Lung (tissue), 12 donors: ENCODE results near the gene AWAT2. TPM values are rescaled to one million over a fixed set of nuclear protein-coding genes. Genes with fewer than 3 reads are reported as not detected.

Experiments
- ATAC-seq: fragments of 200-7000 bp; cut with Tn5 transposase; one replicate; pipeline ENCODE4 v1.9.1; 2020; ENCODE audit warnings: moderate number of reproducible peaks; ENCODE audit not compliant: insufficient read depth, low FRiP score
- DNase-seq, 3 donors: peaks; one replicate each; pipeline ENCODE4 v3.0.0-alpha.2; 2013 to 2017
- H3K27ac ChIP-seq, 2 donors: one replicate each; pipeline ENCODE4 v1.5.1; 2013; ENCODE audit warnings: mild to moderate bottlenecking in 2 of 2, moderate library complexity in 2 of 2, control low read depth in 1 of 2, inconsistent platforms in 1 of 2, low read depth in 1 of 2, low read length in 1 of 2
- H3K27me3 ChIP-seq, 3 donors: one replicate each; pipeline ENCODE4 v1.5.1; 2013; ENCODE audit warnings: low read length in 2 of 3; ENCODE audit not compliant: control insufficient read depth in 3 of 3, insufficient read depth in 3 of 3
- H3K36me3 ChIP-seq, 4 donors: one replicate each; pipeline ENCODE4 v1.5.1; 2013; ENCODE audit warnings: low read length in 4 of 4, mild to moderate bottlenecking in 1 of 4, moderate library complexity in 1 of 4; ENCODE audit not compliant: control insufficient read depth in 4 of 4, insufficient read depth in 4 of 4
- H3K4me1 ChIP-seq, 5 donors: one replicate each; pipeline ENCODE4 v1.5.1; 2013; ENCODE audit warnings: low read length in 5 of 5, mild to moderate bottlenecking in 2 of 5, moderate library complexity in 1 of 5; ENCODE audit not compliant: control insufficient read depth in 5 of 5, insufficient read depth in 5 of 5
- H3K4me3 ChIP-seq: one replicate; pipeline ENCODE4 v1.5.1; 2013; ENCODE audit warnings: mild to moderate bottlenecking, control low read depth, moderate library complexity
- H3K9ac ChIP-seq, 2 donors: one replicate each; pipeline ENCODE4 v1.5.1; 2013; ENCODE audit warnings: low read length in 2 of 2, control low read depth in 1 of 2; ENCODE audit not compliant: insufficient read depth in 1 of 2
- H3K9me3 ChIP-seq, 4 donors: one replicate each; pipeline ENCODE4 v1.5.1; 2013; ENCODE audit warnings: low read length in 3 of 4, mild to moderate bottlenecking in 1 of 4, moderate library complexity in 1 of 4; ENCODE audit not compliant: control insufficient read depth in 4 of 4, insufficient read depth in 3 of 4
- CTCF ChIP-seq: IDR thresholded peaks from 2 replicates; pipeline ENCODE4 v1.5.1; 2012; ENCODE audit warnings: mild to moderate bottlenecking; ENCODE audit errors: control extremely low read depth, extremely low read depth
- WGBS, 2 donors: extraction: QIAGEN DNeasy Blood & Tissue Kit; methylation state at CpG; one replicate each; pipeline ENCODE4 v1.1.7; 2013; 5-methylcytosine and 5-hydroxymethylcytosine counted together
- polyA plus RNA-seq, 2 donors: library from polyadenylated mRNA; stranded (reverse); fragments of 200-250 nt; gene quantifications; one replicate each; pipeline ENCODE4 v1.2.1, GENCODE V29; 2013
- total RNA-seq, 2 donors: library from RNA; depleted of rRNA in 1 of 2; stranded (reverse); fragments of >200 nt in 1 of 2; gene quantifications; one replicate each; pipeline ENCODE4 v1.2.1, GENCODE V29; 2014 to 2021
- donor health status: control.
- donor health status: control.
- donor health status: Bipolar disorder and iron deficiency.
- donor health status: healthy.
- donor health status: DM: yes; HTN: yes; CAD: no.

Gene AWAT2
- total and polyA plus RNA-seq, 4 donors = 0.07 TPM; not detected in 3

- no peaks in the 10 kb centered on the region for H3K36me3 ChIP-seq
- WGBS, 2 donors = 58 to 71% methylated on average over 5 of the region's 5 CpGs
- peaks cover 0 to 9% (median 3%) of the 10 kb centered on the region in 5 donors for H3K4me1 ChIP-seq
- DNase-seq (peak; percentile 53 to 79 (median 56)), ATAC-seq (no peak)
- no peaks in the 10 kb centered on the region for H3K9me3 ChIP-seq
- H3K27ac ChIP-seq = peak overlapping the region; percentile 15 to 78
- no peak for TF ChIP-seq CTCF
- no peaks in the 10 kb centered on the region for H3K27me3 ChIP-seq
- no peak overlapping the region for H3K9ac ChIP-seq
- H3K4me3 ChIP-seq = no peak overlapping the region
Measured at GRCh38 chrX:70013466-70014381, 36.0 kb downstream of the AWAT2 start.

GRCh38 chrX:70012756-70013155 is 37.0 kb downstream of the AWAT2 start:
- DNase-seq = no peak
- no peak for TF ChIP-seq CTCF
- no peak overlapping the region for H3K9ac ChIP-seq
- H3K4me1 ChIP-seq = peaks cover 0 to 9% (median 3%) of the 10 kb centered on the region in 5 donors
- H3K9me3 ChIP-seq = no peaks in the 10 kb centered on the region
- WGBS, 2 donors = 63 to 82% methylated on average over 3 to 4 of the region's 4 CpGs
- H3K36me3 ChIP-seq = no peaks in the 10 kb centered on the region
- no peak overlapping the region for H3K4me3 ChIP-seq
- peak overlapping the region in 1 of 2 donors; percentile 78 for H3K27ac ChIP-seq
- no peaks in the 10 kb centered on the region for H3K27me3 ChIP-seq
- ATAC-seq = no peak

DNA sequence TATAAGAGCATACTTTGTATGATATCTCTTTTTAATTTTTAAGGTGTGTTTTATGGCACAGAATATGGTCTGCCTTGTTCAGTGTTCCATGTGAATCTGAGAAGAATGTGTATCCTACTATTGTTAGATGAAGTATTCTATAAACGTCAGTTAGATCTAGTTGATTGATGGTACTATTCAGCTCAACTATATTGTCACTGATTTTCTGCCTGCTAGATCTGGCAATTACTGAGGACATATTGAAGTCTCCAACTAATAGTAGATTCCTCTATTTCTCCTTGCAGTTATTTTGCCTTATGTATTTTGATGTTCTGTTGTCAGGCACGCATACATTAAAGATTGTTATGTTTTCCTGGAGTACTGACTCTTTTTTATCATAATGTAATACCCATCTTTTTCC is 39.8 kb downstream of the AWAT2 start:
- H3K4me1 ChIP-seq = peaks cover 0 to 9% (median 3%) of the 10 kb centered on the region in 5 donors
- no peak for TF ChIP-seq CTCF

More for the DNA sequence above, 39.8 kb downstream of the AWAT2 start:
- H3K9ac ChIP-seq = no peak overlapping the region
- no peak overlapping the region for H3K4me3 ChIP-seq
- 66 to 74% methylated on average over 2 of the region's 2 CpGs for WGBS, 2 donors
- no peak overlapping the region for H3K27ac ChIP-seq
- peaks cover 0 to 4% (median 0%) of the 10 kb centered on the region in 4 donors for H3K9me3 ChIP-seq
- ATAC-seq (no peak), DNase-seq (no peak)
- no peaks in the 10 kb centered on the region for H3K36me3 ChIP-seq
- H3K27me3 ChIP-seq = no peaks in the 10 kb centered on the region
